ENCODE results near the gene CHN2. TPM values are rescaled to one million over a fixed set of nuclear protein-coding genes. Genes with fewer than 3 reads are reported as not detected.

Gene CHN2
- total RNA-seq, 1 donor from 2014 or later: 20.2 TPM

- no peak for DNase-seq (ENCODE audit: low spot score)
These were observed 166.4 kb downstream of the CHN2 start for GRCh38 chr7:29360633-29361625.

- DNase-seq (ENCODE audit: low spot score): no peak
These were observed 167.8 kb downstream of the CHN2 start for GRCh38 chr7:29362380-29362779.

- DNase-seq (ENCODE audit: low spot score): no peak
These were observed 169.3 kb downstream of the CHN2 start for GRCh38 chr7:29363636-29364425.

GRCh38 chr7:29364661-29365060 is 170.1 kb downstream of the CHN2 start:
- no peak for DNase-seq (ENCODE audit: low spot score)

- DNase-seq (ENCODE audit: low spot score): no peak
These were observed 170.8 kb downstream of the CHN2 start for GRCh38 chr7:29365423-29365822.

- DNase-seq (ENCODE audit: low spot score): no peak
These were observed 173.2 kb downstream of the CHN2 start for GRCh38 chr7:29367784-29368183.

GRCh38 chr7:29369909-29370488 is 175.4 kb downstream of the CHN2 start:
- DNase-seq (ENCODE audit: low spot score): no peak

GRCh38 chr7:29370531-29371314 is 176.1 kb downstream of the CHN2 start:
- DNase-seq (ENCODE audit: low spot score): peak; percentile 88

GRCh38 chr7:29371472-29371871 is 176.9 kb downstream of the CHN2 start:
- DNase-seq (ENCODE audit: low spot score): no peak

GRCh38 chr7:29372351-29373090 is 177.9 kb downstream of the CHN2 start:
- DNase-seq (ENCODE audit: low spot score): no peak

- no peak for DNase-seq (ENCODE audit: low spot score)
These were observed 181.3 kb downstream of the CHN2 start for GRCh38 chr7:29375641-29376562.

GRCh38 chr7:29377718-29378117 is 183.1 kb downstream of the CHN2 start:
- DNase-seq (ENCODE audit: low spot score): no peak

- no peak for DNase-seq (ENCODE audit: low spot score)
These were observed 185.0 kb downstream of the CHN2 start for GRCh38 chr7:29379551-29379950.

- DNase-seq (ENCODE audit: low spot score): no peak
These were observed 186.9 kb downstream of the CHN2 start for GRCh38 chr7:29381206-29382094.

- no peak for DNase-seq (ENCODE audit: low spot score)
These were observed 189.7 kb downstream of the CHN2 start for GRCh38 chr7:29384277-29384676.

GRCh38 chr7:29385214-29385814 is 190.7 kb downstream of the CHN2 start:
- no peak for DNase-seq (ENCODE audit: low spot score)

GRCh38 chr7:29386196-29386765 is 191.7 kb downstream of the CHN2 start:
- no peak for DNase-seq (ENCODE audit: low spot score)

GRCh38 chr7:29391262-29391661 is 196.7 kb downstream of the CHN2 start:
- DNase-seq (ENCODE audit: low spot score): no peak
